HL-60 (cell line): ENCODE results near the gene CHSY1.

Experiments used
- GABPA ChIP-seq: IDR thresholded peaks from 2 replicates; pipeline ENCODE4 v1.6.1; 2012; ENCODE audit warnings: low read depth
- TF ChIP-seq, protein P1 (sequence below): IDR thresholded peaks from one replicate; pipeline ENCODE4 v1.5.1; 2011; ENCODE audit warnings: low read length, control low read depth, inconsistent platforms; ENCODE audit not compliant: insufficient read depth

DNA sequence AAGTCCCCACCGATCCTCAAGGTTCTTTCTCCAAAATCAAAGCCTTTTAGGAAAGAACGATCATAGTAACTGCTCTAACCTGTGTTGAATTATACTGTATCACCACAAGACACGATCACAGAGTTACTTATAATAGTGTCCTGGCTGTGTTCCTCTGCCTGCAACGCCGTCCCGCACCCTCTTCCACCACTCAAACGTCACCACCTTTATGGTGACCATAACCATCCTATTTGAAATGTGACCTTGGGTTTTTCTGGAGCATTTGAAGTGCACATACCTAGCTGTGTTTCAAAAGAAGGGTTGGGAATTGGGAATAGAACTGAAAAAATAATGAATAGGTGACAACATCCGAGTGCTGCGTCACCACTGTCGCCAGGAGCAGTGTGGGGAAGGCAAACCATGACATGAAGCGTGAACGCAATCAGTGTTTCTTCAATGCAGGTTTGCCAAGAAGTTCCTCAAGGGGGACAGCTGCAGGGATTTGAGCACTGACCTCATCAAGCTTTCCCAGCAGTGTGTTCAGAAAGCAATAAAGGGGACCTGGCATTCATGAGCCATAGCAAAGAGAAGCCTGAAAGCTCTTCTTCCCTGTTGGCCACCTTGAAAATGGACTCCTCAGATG lies 26.2 kb upstream of the CHSY1 start:
- TF ChIP-seq, protein P1, sequence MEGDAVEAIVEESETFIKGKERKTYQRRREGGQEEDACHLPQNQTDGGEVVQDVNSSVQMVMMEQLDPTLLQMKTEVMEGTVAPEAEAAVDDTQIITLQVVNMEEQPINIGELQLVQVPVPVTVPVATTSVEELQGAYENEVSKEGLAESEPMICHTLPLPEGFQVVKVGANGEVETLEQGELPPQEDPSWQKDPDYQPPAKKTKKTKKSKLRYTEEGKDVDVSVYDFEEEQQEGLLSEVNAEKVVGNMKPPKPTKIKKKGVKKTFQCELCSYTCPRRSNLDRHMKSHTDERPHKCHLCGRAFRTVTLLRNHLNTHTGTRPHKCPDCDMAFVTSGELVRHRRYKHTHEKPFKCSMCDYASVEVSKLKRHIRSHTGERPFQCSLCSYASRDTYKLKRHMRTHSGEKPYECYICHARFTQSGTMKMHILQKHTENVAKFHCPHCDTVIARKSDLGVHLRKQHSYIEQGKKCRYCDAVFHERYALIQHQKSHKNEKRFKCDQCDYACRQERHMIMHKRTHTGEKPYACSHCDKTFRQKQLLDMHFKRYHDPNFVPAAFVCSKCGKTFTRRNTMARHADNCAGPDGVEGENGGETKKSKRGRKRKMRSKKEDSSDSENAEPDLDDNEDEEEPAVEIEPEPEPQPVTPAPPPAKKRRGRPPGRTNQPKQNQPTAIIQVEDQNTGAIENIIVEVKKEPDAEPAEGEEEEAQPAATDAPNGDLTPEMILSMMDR: no peak
- no peak for TF ChIP-seq GABPA
